COLO668 (cell line): ENCODE data around the gene PTPN20.
"Not testable (repeated sequence)": the region's sequence is repeated elsewhere in the genome, so short reads cannot be mapped to it uniquely, and the experiment has no call there.

ENCODE experiments used
- DNase-seq: peaks from one replicate; lab custom pipeline; 2025; ENCODE audit not compliant: unreplicated experiment; lab: John Stamatoyannopoulos, UW

The PTPN20 gene

GRCh38 chr10:46952540-46952939 is 41.3 kb downstream of the PTPN20 start:
- DNase-seq = not testable (repeated sequence)

GRCh38 chr10:46960742-46961141 is 49.5 kb downstream of the PTPN20 start:
- not testable (repeated sequence) for DNase-seq

- DNase-seq = not testable (repeated sequence)
These were observed 52.1 kb downstream of the PTPN20 start for GRCh38 chr10:46963356-46963755.

GRCh38 chr10:46967013-46967412 is 55.8 kb downstream of the PTPN20 start:
- DNase-seq = not testable (repeated sequence)

- not testable (repeated sequence) for DNase-seq
These were observed 69.0 kb downstream of the PTPN20 start for GRCh38 chr10:46980223-46980622.

- DNase-seq = not testable (repeated sequence)
These were observed 76.2 kb downstream of the PTPN20 start for GRCh38 chr10:46987233-46987924.

- no peak for DNase-seq
These were observed 81.8 kb downstream of the PTPN20 start for GRCh38 chr10:46992803-46993561.

- DNase-seq = no peak
These were observed 84.0 kb downstream of the PTPN20 start for GRCh38 chr10:46995234-46995633.

GRCh38 chr10:46998192-46998591 is 87.0 kb downstream of the PTPN20 start:
- no peak for DNase-seq

GRCh38 chr10:46998595-46998994 is 87.4 kb downstream of the PTPN20 start:
- DNase-seq = no peak

GRCh38 chr10:46999217-46999616 is 88.0 kb downstream of the PTPN20 start:
- DNase-seq = no peak

GRCh38 chr10:47008769-47009168 is 97.5 kb downstream of the PTPN20 start:
- DNase-seq = no peak

GRCh38 chr10:47009215-47009838 is 98.1 kb downstream of the PTPN20 start:
- no peak for DNase-seq

- no peak for DNase-seq
These were observed 98.8 kb downstream of the PTPN20 start for GRCh38 chr10:47010036-47010435.

- DNase-seq = no peak
These were observed 101.0 kb downstream of the PTPN20 start for GRCh38 chr10:47012214-47012613.

- DNase-seq = no peak
These were observed 102.4 kb downstream of the PTPN20 start for GRCh38 chr10:47013507-47014154.

- DNase-seq = no peak
These were observed 104.2 kb downstream of the PTPN20 start for GRCh38 chr10:47015404-47015803.

- DNase-seq = no peak
These were observed 105.3 kb downstream of the PTPN20 start for GRCh38 chr10:47016564-47016963.

GRCh38 chr10:47018026-47018735 is 107.0 kb downstream of the PTPN20 start:
- DNase-seq = no peak

- no peak for DNase-seq
These were observed 108.2 kb downstream of the PTPN20 start for GRCh38 chr10:47019155-47020145.
